A673 (cell line): Measurements from ENCODE around the gene AP4S1. TPM values are rescaled to one million over a fixed set of nuclear protein-coding genes. Genes with fewer than 3 reads are reported as not detected.

ENCODE experiments used
- BruUV-seq: library from RNA; stranded (reverse); fragments of 400-500 nt; replicated peaks from 2 replicates; lab custom pipeline; 2021; lab: Mats Ljungman, UMichigan
- CTCF ChIA-PET: fragments of 300-600 bp; sonication (Branson Sonifier 250); formaldehyde crosslinking; loops from one replicate; lab custom pipeline; 2022; ENCODE audit warnings: antibody characterized with exemption; lab: Charles Lee
- POLR2A ChIA-PET: fragments of 300-600 bp; sonication (Branson Sonifier 250); formaldehyde crosslinking; loops from one replicate; lab custom pipeline; 2022; ENCODE audit warnings: antibody characterized with exemption; ENCODE audit not compliant: low non-redundant PET; lab: Charles Lee
- DNase-seq: peaks from one replicate; pipeline ENCODE4 v3.0.0-alpha.2; 2015; ENCODE audit warnings: low spot score
- H3K27ac ChIP-seq: fragments of 200-600 bp; sonication (generic); 2 replicates; pipeline ENCODE4 v1.5.1; 2016; ENCODE audit warnings: mixed run types, low read depth, mild to moderate bottlenecking, mixed read lengths, antibody characterized with exemption, low read length; ENCODE audit not compliant: poor library complexity, severe bottlenecking
- H3K27me3 ChIP-seq: fragments of 200-600 bp; sonication (generic); replicated peaks from 2 replicates; pipeline ENCODE4 v1.6.1; 2017; ENCODE audit warnings: mixed run types, low read depth, mild to moderate bottlenecking, mixed read lengths, antibody characterized with exemption, low read length; ENCODE audit not compliant: insufficient read depth, poor library complexity
- H3K36me3 ChIP-seq: fragments of 200-600 bp; sonication (generic); 2 replicates; pipeline ENCODE4 v1.6.1; 2016; ENCODE audit warnings: mixed run types, mild to moderate bottlenecking, mixed read lengths, antibody characterized with exemption, low read length; ENCODE audit not compliant: insufficient read depth, poor library complexity, severe bottlenecking
- H3K4me1 ChIP-seq: fragments of 200-600 bp; sonication (generic); 2 replicates; pipeline ENCODE4 v1.6.1; 2017; ENCODE audit warnings: mixed run types, mild to moderate bottlenecking, mixed read lengths, antibody characterized with exemption, low read length; ENCODE audit not compliant: insufficient read depth, poor library complexity, severe bottlenecking
- H3K4me3 ChIP-seq: fragments of 200-600 bp; sonication (generic); 2 replicates; pipeline ENCODE4 v1.5.1; 2016; ENCODE audit warnings: low read depth, mixed run types, mild to moderate bottlenecking, mixed read lengths, low read length; ENCODE audit not compliant: poor library complexity, severe bottlenecking
- H3K9me3 ChIP-seq: fragments of 200-600 bp; sonication (generic); 2 replicates; pipeline ENCODE4 v1.6.1; 2016; ENCODE audit warnings: mixed run types, low read depth, mild to moderate bottlenecking, mixed read lengths, antibody characterized with exemption, low read length; ENCODE audit not compliant: poor library complexity, severe bottlenecking
- EZH2 ChIP-seq: fragments of 200-600 bp; sonication (generic); IDR thresholded peaks from 2 replicates; pipeline ENCODE4 v1.6.1; 2017; ENCODE audit warnings: borderline replicate concordance, low read depth, mild to moderate bottlenecking, mixed read lengths, antibody characterized with exemption, low read length; ENCODE audit not compliant: poor library complexity, severe bottlenecking
- intact Hi-C: fragments of 100-400 bp; cut with micrococcal nuclease; formaldehyde crosslinking; loops from one replicate; pipeline ENCODE4 v1.10.0; 2022; ENCODE audit not compliant: unreplicated experiment
- total RNA-seq: library from RNA; stranded (reverse); gene quantifications from 2 replicates; pipeline ENCODE4 v1.2.3, GENCODE V29; 2021
- TF ChIP-seq, protein P1 (sequence below): fragments of 300-800, 200-600 bp; sonication (generic); conservative IDR thresholded peaks from 2 replicates; pipeline ENCODE4 v1.5.1; 2017; ENCODE audit warnings: low read depth, mild to moderate bottlenecking, antibody characterized with exemption, low read length, moderate library complexity, mixed read lengths

Gene AP4S1
- total RNA-seq, 1 experiment from 2014 or later: 8.6 TPM

DNA sequence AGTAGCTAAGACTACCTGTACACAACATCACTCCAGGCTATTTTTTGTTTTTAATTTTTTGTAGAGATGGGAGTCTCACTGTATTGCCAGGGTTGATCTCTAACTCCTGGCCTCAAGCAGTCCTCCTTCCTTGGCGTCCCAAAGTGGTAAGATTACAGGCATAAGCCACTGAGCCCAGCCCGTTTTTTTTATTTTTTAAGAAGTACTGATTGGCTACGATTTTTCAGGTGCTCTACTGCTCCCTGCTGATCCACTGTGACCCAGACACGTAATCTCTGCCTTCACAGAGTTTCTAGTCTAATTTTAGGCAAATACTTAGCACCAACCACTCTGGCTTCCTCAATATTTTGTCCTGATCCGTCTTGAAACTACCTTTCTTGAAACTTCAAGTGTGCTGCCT, 5.0 kb downstream of the AP4S1 start:
- DNase-seq: no peak
- intact Hi-C loops: no loop called here
- TF ChIP-seq, protein P1, sequence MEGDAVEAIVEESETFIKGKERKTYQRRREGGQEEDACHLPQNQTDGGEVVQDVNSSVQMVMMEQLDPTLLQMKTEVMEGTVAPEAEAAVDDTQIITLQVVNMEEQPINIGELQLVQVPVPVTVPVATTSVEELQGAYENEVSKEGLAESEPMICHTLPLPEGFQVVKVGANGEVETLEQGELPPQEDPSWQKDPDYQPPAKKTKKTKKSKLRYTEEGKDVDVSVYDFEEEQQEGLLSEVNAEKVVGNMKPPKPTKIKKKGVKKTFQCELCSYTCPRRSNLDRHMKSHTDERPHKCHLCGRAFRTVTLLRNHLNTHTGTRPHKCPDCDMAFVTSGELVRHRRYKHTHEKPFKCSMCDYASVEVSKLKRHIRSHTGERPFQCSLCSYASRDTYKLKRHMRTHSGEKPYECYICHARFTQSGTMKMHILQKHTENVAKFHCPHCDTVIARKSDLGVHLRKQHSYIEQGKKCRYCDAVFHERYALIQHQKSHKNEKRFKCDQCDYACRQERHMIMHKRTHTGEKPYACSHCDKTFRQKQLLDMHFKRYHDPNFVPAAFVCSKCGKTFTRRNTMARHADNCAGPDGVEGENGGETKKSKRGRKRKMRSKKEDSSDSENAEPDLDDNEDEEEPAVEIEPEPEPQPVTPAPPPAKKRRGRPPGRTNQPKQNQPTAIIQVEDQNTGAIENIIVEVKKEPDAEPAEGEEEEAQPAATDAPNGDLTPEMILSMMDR: no peak
- no peak for TF ChIP-seq EZH2
- Histone ChIP-seq H3K4me3 (no peak overlapping the region), H3K27ac (no peak overlapping the region), H3K36me3 (no peaks in the 10 kb centered on the region), H3K27me3 (no peaks in the 10 kb centered on the region), H3K4me1 (peaks cover 8% of the 10 kb centered on the region), H3K9me3 (no peaks in the 10 kb centered on the region)
- ChIA-PET CTCF (no interaction called here), POLR2A (no interaction called here)
- no TSS peak for BruUV-seq

- ChIA-PET POLR2A (no interaction called here), CTCF (no interaction called here)
- no peaks in the 10 kb centered on the region for H3K9me3 ChIP-seq
- H3K4me3 ChIP-seq: no peak overlapping the region
- BruUV-seq: no TSS peak
- DNase-seq: no peak
- H3K27me3 ChIP-seq: no peaks in the 10 kb centered on the region
- H3K4me1 ChIP-seq: no peaks in the 10 kb centered on the region
- H3K36me3 ChIP-seq: no peaks in the 10 kb centered on the region
- TF ChIP-seq, protein P1: no peak
- no peak for TF ChIP-seq EZH2
- H3K27ac ChIP-seq: no peak overlapping the region
- intact Hi-C loops: no loop called here
Measured at GRCh38 chr14:31036552-31036951, 11.1 kb downstream of the AP4S1 start.

- BruUV-seq: no TSS peak
- DNase-seq: no peak
- no peak overlapping the region for H3K27ac ChIP-seq
- ChIA-PET CTCF (no interaction called here), POLR2A (no interaction called here)
- no peaks in the 10 kb centered on the region for H3K4me1 ChIP-seq
- no peak for TF ChIP-seq EZH2
- TF ChIP-seq, protein P1: no peak
- H3K27me3 ChIP-seq: no peaks in the 10 kb centered on the region
- intact Hi-C loops: no loop called here
- no peak overlapping the region for H3K4me3 ChIP-seq
- no peaks in the 10 kb centered on the region for H3K36me3 ChIP-seq
- no peaks in the 10 kb centered on the region for H3K9me3 ChIP-seq
Measured at GRCh38 chr14:31037709-31038221, 12.3 kb downstream of the AP4S1 start.
